ENCODE results near the gene DENND1A.
"Not testable (repeated sequence)": the region's sequence is repeated elsewhere in the genome, so short reads cannot be mapped to it uniquely, and the experiment has no call there.

Gene DENND1A

GRCh38 chr9:123749580-123750202 is 180.2 kb downstream of the DENND1A start:
- TF ChIP-seq ZNF274 (IDR thresholded peaks at IDR 0.05; ENCODE audit: low read depth, low read length), result no peak
- H3K4me3 ChIP-seq (ENCODE audit: low read length), result no peak overlapping the region

GRCh38 chr9:123746765-123747164 is 183.2 kb downstream of the DENND1A start:
- H3K4me3 ChIP-seq (ENCODE audit: low read length), result no peak overlapping the region
- no peak for TF ChIP-seq ZNF274 (IDR thresholded peaks at IDR 0.05; ENCODE audit: low read depth, low read length)

- H3K4me3 ChIP-seq (ENCODE audit: low read length), result no peak overlapping the region
- TF ChIP-seq ZNF274 (IDR thresholded peaks at IDR 0.05; ENCODE audit: low read depth, low read length), result no peak
Measured at GRCh38 chr9:123745933-123746332, 184.0 kb downstream of the DENND1A start.

GRCh38 chr9:123745451-123745850 is 184.5 kb downstream of the DENND1A start:
- no peak overlapping the region for H3K4me3 ChIP-seq (ENCODE audit: low read length)
- no peak for TF ChIP-seq ZNF274 (IDR thresholded peaks at IDR 0.05; ENCODE audit: low read depth, low read length)

GRCh38 chr9:123743737-123744136 is 186.2 kb downstream of the DENND1A start:
- H3K4me3 ChIP-seq (ENCODE audit: low read length), result no peak overlapping the region
- no peak for TF ChIP-seq ZNF274 (IDR thresholded peaks at IDR 0.05; ENCODE audit: low read depth, low read length)

GRCh38 chr9:123742009-123742767 is 187.7 kb downstream of the DENND1A start:
- H3K4me3 ChIP-seq (ENCODE audit: low read length), result no peak overlapping the region
- TF ChIP-seq ZNF274 (IDR thresholded peaks at IDR 0.05; ENCODE audit: low read depth, low read length), result no peak

- no peak overlapping the region for H3K4me3 ChIP-seq (ENCODE audit: low read length)
- TF ChIP-seq ZNF274 (IDR thresholded peaks at IDR 0.05; ENCODE audit: low read depth, low read length), result no peak
Measured at GRCh38 chr9:123741214-123741613, 188.7 kb downstream of the DENND1A start.

DNA sequence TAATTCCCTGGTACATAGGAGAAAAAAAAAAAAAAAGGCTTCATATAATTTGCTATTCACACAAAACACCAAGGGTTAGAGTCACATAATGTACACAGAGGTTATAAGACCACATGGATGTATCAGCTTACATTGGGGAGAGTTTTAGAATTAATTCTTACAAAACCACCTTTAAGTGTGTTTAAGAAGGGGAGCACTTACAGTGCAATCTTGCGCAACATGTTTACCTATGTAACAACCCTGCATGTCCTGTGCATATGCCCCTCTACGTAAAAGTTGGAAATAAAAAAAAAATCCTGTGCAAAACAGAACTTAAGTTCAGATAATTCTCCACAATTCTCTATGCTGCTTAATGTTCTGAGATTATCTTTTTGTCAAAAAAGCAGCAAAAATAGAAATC is 190.0 kb downstream of the DENND1A start:
- TF ChIP-seq ZNF274 (IDR thresholded peaks at IDR 0.05; ENCODE audit: low read depth, low read length), result no peak
- no peak overlapping the region for H3K4me3 ChIP-seq (ENCODE audit: low read length)

DNA sequence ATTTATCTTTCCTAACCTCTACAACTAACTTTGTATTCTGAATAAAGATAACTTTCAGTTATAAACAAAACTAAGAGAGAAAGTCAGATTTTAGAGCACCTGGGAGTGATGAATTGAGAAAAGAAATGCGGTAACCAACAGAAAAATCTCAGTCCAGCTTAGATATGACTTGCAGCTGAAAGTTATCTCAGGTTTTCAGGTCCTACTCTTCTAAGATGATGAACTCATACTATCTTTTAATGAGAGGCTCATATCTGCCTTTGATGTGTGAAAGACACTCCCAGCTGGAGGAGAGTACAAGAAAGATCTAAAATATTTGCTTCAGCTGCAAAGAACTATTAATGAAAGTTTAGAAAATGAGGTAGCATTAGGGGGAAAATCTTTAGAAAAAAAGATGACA is 190.5 kb downstream of the DENND1A start:
- TF ChIP-seq ZNF274 (IDR thresholded peaks at IDR 0.05; ENCODE audit: low read depth, low read length), result no peak
- no peak overlapping the region for H3K4me3 ChIP-seq (ENCODE audit: low read length)

GRCh38 chr9:123738648-123739047 is 191.3 kb downstream of the DENND1A start:
- no peak for TF ChIP-seq ZNF274 (IDR thresholded peaks at IDR 0.05; ENCODE audit: low read depth, low read length)
- no peak overlapping the region for H3K4me3 ChIP-seq (ENCODE audit: low read length)

DNA sequence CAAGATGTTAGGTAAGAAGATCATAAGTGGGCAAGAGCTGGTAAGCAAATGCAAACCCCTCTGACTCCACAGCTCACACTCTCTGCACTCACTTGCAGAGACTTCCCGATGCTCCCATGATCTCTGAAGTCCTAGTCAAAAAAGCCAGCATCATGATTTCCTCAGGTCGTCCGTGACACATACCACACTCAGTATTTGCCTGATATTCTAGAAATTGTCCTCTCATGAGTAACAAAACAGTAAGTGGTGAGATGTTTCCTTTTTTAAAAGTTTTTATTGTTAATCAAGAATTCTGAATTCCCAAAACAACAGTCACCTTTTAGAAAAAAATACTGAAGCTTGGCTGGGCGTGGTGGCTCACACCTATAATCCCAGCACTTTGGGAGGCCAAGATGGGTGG is 194.6 kb downstream of the DENND1A start:
- no peak for TF ChIP-seq ZNF274 (IDR thresholded peaks at IDR 0.05; ENCODE audit: low read depth, low read length)
- no peak overlapping the region for H3K4me3 ChIP-seq (ENCODE audit: low read length)

DNA sequence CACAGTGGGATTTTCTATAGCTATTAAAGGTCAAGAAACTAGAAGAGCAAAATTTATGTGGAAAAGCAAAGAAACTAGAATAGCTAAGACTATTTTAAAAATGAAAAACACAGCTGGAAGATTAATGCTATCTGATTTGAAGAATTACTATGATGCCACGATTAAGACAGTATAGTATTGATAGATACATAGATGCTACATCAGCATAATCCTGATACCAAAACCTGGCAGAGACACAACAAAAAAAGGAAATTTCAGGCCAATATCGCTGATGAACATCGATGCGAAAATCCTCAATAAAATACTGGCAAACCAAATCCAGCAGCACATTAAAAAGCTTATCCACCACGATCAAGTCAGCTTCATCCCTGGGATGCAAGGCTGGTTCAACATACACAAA is 201.4 kb downstream of the DENND1A start:
- not testable (repeated sequence) for H3K4me3 ChIP-seq (ENCODE audit: low read length)

- H3K4me3 ChIP-seq (ENCODE audit: low read length), result no peak overlapping the region
- no peak for TF ChIP-seq ZNF274 (IDR thresholded peaks at IDR 0.05; ENCODE audit: low read depth, low read length)
Measured at GRCh38 chr9:123727332-123727731, 202.6 kb downstream of the DENND1A start.

DNA sequence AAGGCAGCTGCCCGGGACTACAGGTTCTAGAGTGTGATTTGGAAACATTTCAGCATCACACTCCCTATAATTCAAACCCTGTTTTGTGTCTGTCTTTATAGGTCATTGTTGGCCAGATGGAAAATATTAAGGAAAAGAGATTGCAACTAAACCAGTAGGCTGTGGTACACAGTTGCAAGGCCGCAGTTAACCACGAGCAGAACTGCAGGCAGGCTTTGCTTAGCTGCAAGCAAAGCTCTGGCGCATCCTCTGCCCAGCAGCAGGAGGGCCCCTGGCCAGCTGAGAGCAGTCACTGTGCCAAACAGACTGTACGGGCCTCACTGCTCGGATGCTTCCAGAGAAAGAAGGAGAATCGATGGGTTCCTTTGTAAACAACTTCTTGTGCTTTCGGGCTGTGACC is 204.5 kb downstream of the DENND1A start:
- no peak overlapping the region for H3K4me3 ChIP-seq (ENCODE audit: low read length)

DNA sequence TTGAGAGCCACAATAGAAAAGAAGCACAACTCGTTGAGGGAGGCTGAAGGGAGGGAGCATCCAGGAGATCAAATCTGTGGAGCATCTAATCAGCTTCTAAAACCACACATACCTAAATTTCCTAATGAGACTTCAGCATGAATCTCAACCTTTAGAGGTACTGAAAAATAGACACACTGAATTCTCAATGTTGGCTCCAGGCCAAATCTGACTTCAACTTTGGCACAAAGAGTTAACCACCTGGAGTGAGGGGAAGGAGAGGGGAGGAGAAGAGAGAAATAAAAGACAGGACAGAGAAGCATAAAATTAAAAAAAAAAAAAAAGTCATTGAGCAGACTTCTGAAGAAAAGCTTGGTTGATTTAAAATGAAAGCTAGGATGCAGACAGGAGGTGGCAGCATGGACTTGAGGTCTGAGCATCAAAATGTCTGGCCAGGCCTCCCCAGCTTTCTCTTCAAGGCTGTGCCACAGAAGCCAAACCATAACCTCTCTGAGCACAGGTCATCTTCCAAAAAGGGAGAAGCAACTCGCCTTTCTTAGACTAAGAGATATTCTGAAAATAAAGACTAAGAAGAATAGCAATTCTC is 205.6 kb downstream of the DENND1A start:
- TF ChIP-seq ZNF274 (IDR thresholded peaks at IDR 0.05; ENCODE audit: low read depth, low read length), result no peak
- H3K4me3 ChIP-seq (ENCODE audit: low read length), result no peak overlapping the region

More for the DNA sequence above, 204.5 kb downstream of the DENND1A start:
- TF ChIP-seq ZNF274 (IDR thresholded peaks at IDR 0.05; ENCODE audit: low read depth, low read length), result no peak
